Gastrocnemius medialis (tissue), 4 donors: Measurements from ENCODE around the gene DPPA4.

ENCODE experiments used
- CTCF ChIP-seq, 5 experiments: fragments of 450-650 bp in 3 of 5; fragments of 200-600 bp in 2 of 5; sonication (generic) in 2 of 5; IDR thresholded peaks in 4 of 5; conservative IDR thresholded peaks in 1 of 5; 1 replicate in 4 of 5; 2 replicates in 1 of 5; pipeline ENCODE4 v1.5.1; 2016 to 2019; ENCODE audit warnings: antibody characterized with exemption in 5 of 5, mild to moderate bottlenecking in 3 of 5, moderate library complexity in 3 of 5
- POLR2A ChIP-seq, 2 donors: fragments of 450-650 bp; IDR thresholded peaks; one replicate each; pipeline ENCODE4 v1.6.1; 2017; ENCODE audit warnings: antibody characterized with exemption in 2 of 2, mild to moderate bottlenecking in 2 of 2, moderate library complexity in 2 of 2

GRCh38 chr3:109331692-109332091 lies 5.7 kb downstream of the DPPA4 start:
- TF ChIP-seq CTCF (IDR thresholded peaks at IDR 0.05 in 4 of 5, conservative IDR thresholded peaks at IDR 0.05 in 1 of 5): no peak
- TF ChIP-seq POLR2A (IDR thresholded peaks at IDR 0.05): no peak
